Activated CD4-positive, alpha-beta T cell treated with anti-CD3 and anti-CD28 coated beads, Interleukin-2, amount 50 U/mL, for 16 hours (primary cell): ENCODE measurements around the gene CTAG2.
"Not testable (repeated sequence)": the region's sequence is repeated elsewhere in the genome, so short reads cannot be mapped to it uniquely, and the experiment has no call there.

Source experiments
- DNase-seq: peaks from one replicate; pipeline ENCODE4 v3.0.0-alpha.2; 2020

CTAG2 gene

GRCh38 chrX:154645745-154646378 lies 7.5 kb downstream of the CTAG2 start:
- not testable (repeated sequence) for DNase-seq

GRCh38 chrX:154643708-154644107 lies 9.7 kb downstream of the CTAG2 start:
- not testable (repeated sequence) for DNase-seq

DNA sequence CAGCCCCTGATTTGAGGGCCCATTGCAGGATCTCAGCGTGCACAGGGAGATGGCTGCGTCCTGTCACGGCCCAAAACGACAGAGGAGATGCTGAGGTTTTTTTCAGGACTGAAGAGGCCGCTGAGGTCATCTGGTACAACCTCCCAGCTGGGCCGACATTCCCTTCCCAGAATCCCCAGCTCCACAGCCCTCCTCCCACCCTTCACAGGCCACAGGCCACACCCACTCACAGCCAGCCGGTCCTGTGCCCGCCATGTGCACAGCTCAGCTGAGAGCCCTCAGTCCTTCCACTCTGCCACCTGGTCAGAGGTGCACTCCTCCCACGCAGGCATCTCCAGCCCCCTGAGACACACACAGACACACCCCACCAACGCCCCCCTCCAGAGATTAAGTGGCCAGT lies 11.6 kb downstream of the CTAG2 start:
- not testable (repeated sequence) for DNase-seq

DNA sequence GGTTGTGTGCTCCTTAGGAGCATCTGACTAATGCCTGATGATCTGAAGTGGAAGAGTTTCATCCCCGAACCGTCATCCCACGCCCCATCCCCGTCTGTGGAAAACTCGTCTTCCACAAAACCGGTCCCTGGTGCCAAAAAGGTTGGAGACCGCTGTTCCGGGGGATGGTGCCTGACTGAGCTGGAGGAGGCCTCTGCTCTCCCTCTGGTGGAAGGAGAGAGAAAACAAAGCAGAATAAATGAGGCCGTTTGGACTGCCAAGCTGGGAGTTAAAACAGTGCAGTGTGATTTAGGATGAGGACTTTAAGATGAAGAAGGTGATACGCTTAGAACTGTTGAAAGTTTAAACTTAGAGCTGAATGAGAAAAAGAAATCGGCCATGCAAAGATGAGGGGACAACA lies 19.7 kb downstream of the CTAG2 start:
- DNase-seq: not testable (repeated sequence)

GRCh38 chrX:154630949-154631348 lies 22.4 kb downstream of the CTAG2 start:
- DNase-seq: not testable (repeated sequence)

DNA sequence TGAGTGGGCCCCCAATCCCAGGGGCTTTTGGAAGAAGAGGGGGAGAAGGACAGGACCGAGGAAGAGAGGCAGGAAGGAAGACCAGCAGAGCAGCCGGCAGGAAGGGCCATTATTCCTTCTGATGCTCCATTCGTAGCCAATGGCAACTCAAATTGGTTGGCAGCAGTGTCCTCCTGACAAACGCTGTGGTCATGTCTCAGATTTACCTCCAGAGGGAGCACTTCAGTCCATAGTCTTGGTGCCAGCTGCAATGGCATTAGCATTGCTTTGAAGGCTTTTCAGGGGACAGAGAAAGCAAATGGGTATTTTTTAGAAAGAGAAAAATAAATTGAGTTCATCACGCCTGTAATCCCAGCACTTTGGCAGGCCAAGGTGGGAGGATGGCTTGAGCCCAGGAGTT lies 24.4 kb downstream of the CTAG2 start:
- DNase-seq: not testable (repeated sequence)

DNA sequence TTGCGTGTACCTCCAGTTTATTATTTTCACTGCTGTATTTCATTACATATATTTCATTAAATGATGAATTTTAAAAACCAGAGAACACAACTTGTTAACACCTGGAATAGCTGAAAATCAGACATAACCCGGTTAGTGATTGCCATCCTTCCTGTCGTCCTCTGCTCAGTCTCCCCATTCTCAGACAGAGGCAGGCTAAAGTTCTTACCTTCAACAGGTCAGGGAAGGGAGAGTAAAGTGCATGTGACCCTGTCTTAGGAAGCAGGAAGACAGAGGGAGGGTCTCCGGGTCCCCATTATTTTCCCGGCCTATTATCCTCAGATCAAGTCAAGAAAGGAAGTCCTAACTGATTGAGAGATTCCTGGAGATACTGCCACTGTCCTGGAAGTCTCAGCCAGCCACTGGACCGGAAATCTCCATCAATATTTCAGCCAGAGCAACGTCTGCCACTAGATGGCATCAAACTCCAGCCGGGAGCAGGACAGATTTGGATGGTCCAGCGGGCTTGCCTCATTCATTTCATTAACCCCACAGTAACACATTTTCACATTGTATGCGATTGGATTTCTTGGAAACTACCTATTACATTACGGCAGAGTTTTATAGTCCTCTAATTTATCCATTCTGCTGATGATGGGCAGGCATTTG lies 32.5 kb downstream of the CTAG2 start:
- DNase-seq: not testable (repeated sequence)

- not testable (repeated sequence) for DNase-seq
Observed at GRCh38 chrX:154619182-154619581, 34.2 kb downstream of the CTAG2 start, which contains the start of gene CTAG1B. CTAG1B (minus strand) TSS chrX:154619282; CDS start chrX:154619218, 64 bp downstream.

GRCh38 chrX:154613586-154613985 lies 39.8 kb downstream of the CTAG2 start:
- DNase-seq: not testable (repeated sequence)

- not testable (repeated sequence) for DNase-seq
Observed at GRCh38 chrX:154611146-154611545, 42.2 kb downstream of the CTAG2 start.

DNA sequence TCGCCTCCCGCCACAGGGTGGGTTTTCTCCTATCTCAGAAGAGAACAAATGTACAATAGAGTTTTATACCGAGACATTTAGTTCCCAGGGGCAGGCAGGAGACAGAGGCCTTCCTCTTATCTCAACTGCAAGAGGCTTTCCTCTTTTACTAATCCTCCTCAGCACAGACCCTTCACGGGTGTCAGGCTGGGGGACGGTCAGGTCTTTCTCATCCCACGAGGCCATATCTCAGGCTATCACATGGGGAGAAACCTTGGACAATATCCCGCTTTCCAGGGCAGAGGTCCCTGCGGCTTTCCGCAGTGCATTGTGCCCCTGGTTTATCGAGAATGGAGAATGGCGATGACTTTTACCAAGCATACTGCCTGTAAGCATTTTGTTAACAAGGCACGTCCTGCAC lies 44.6 kb downstream of the CTAG2 start:
- DNase-seq: not testable (repeated sequence)

- not testable (repeated sequence) for DNase-seq
Observed at GRCh38 chrX:154607976-154608375, 45.4 kb downstream of the CTAG2 start.

GRCh38 chrX:154607370-154607769 lies 46.0 kb downstream of the CTAG2 start:
- DNase-seq: no peak

DNA sequence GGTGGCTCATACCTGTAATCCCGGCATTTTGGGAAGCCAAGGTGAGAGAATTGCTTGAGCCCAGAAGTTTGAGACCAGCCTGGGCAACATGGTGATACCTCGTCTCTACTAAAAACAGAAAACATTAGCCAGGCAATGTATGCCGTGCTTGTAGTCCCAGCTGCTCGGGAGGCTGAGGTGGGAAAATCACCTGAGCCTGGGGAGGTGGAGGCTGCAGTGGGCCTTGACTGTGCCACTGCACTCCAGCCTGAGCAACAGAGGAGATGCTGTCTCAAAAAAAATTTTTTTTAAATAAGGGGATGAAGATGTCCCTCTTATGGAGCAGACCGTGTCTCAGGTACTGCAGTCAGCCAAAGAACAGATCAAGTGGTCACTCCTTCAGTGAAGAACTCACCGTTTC lies 47.8 kb downstream of the CTAG2 start:
- DNase-seq: no peak

- no peak for DNase-seq
Observed at GRCh38 chrX:154603438-154604430, 49.6 kb downstream of the CTAG2 start.

DNA sequence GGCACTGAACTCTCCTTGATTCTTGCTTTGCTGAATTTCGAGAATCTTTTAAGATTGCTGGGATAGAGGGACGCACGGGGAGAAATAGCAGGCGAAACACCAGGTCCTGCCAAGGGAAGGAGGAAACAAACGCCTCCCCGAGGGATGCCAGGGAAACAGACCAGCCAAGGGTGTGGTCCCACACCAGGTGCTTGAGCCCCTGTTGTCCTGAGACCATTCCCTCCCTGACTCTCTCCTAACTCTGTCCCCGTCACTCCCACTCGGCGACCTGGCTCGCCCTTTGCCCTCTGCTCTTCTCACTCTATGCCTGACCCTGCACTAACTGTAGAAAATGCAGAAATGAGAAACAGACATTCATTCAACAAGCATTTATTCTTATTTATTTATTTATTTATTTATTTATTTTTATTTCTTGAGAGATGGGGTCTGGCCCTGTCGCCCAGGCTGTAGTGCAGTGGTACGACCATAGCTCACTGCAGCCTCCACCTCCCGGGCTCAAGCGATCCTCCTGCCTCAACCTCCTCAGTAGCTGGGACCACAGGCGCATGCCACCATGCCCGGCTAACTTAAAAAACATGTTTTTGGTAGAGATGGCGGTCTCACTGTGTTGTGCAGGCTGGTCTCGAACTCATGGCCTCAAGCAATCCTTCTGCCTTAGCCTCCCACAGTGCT lies 50.5 kb downstream of the CTAG2 start:
- DNase-seq: no peak

DNA sequence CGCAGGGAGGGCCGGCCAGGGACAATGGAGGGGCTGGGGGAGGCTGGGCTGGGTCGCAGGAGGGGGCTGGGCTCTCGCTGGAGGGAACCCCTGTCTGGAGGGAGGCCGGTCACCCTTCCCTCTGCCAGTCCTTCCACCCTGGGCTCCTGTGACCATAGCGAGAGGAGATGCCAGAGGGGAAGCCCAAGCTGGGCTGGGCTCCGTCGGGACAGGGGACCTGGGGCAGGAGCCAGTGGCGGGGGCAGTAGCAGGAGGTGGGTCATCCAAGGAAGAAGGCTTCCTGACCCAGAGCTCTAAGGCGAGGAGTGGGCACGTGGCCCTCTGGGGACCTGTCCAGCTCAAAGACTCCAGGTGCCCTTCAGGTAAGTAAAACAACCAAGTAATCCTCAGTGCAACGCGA lies 51.2 kb downstream of the CTAG2 start:
- DNase-seq: no peak
